ENCODE measurements around the gene OLFML2A.

The OLFML2A gene

GRCh38 chr9:124797343-124798103 lies 20.6 kb downstream of the OLFML2A start:
- DNase-seq (ENCODE audit: low read depth in 3 of 3), result no peak

- DNase-seq (ENCODE audit: low read depth in 3 of 3), result no peak
Measured at GRCh38 chr9:124799274-124800006, 22.5 kb downstream of the OLFML2A start.

GRCh38 chr9:124800306-124801259 lies 23.6 kb downstream of the OLFML2A start:
- DNase-seq (ENCODE audit: low read depth in 3 of 3), result no peak

GRCh38 chr9:124801356-124801755 lies 24.4 kb downstream of the OLFML2A start:
- DNase-seq (ENCODE audit: low read depth in 3 of 3), result no peak

GRCh38 chr9:124802426-124802825 lies 25.5 kb downstream of the OLFML2A start:
- DNase-seq (ENCODE audit: low read depth in 3 of 3), result no peak

- DNase-seq (ENCODE audit: low read depth in 3 of 3), result no peak
Measured at GRCh38 chr9:124803911-124804310, 27.0 kb downstream of the OLFML2A start.

GRCh38 chr9:124805186-124805585 lies 28.3 kb downstream of the OLFML2A start:
- DNase-seq (ENCODE audit: low read depth in 3 of 3), result no peak

GRCh38 chr9:124808246-124808956 lies 31.5 kb downstream of the OLFML2A start:
- DNase-seq (ENCODE audit: low read depth in 3 of 3), result no peak

- DNase-seq (ENCODE audit: low read depth in 3 of 3), result no peak
Measured at GRCh38 chr9:124809211-124809610, 32.3 kb downstream of the OLFML2A start.

GRCh38 chr9:124809741-124810500 lies 33.0 kb downstream of the OLFML2A start:
- no peak for DNase-seq (ENCODE audit: low read depth in 3 of 3)

GRCh38 chr9:124810663-124811355 lies 33.9 kb downstream of the OLFML2A start:
- no peak for DNase-seq (ENCODE audit: low read depth in 3 of 3)

GRCh38 chr9:124812441-124812876 lies 35.5 kb downstream of the OLFML2A start:
- no peak for DNase-seq (ENCODE audit: low read depth in 3 of 3)

- no peak for DNase-seq (ENCODE audit: low read depth in 3 of 3)
Measured at GRCh38 chr9:124813041-124813440, 36.1 kb downstream of the OLFML2A start.

- no peak for DNase-seq (ENCODE audit: low read depth in 3 of 3)
Measured at GRCh38 chr9:124813501-124814163, 36.7 kb downstream of the OLFML2A start.

- no peak for DNase-seq (ENCODE audit: low read depth in 3 of 3)
Measured at GRCh38 chr9:124814164-124814535, 37.2 kb downstream of the OLFML2A start.

GRCh38 chr9:124815601-124816000 lies 38.7 kb downstream of the OLFML2A start:
- DNase-seq (ENCODE audit: low read depth in 3 of 3), result no peak

GRCh38 chr9:124818431-124819281 lies 41.7 kb downstream of the OLFML2A start:
- DNase-seq (ENCODE audit: low read depth in 3 of 3), result no peak

Measured in stimulated activated CD4-positive, alpha-beta T cell treated with anti-CD3 and anti-CD28 coated beads, TNF-alpha, amount 100 ng/mL, for 24 hours (primary cell).